Neural cell (in vitro differentiated cells): ENCODE measurements around the gene SHANK3. TPM values are rescaled to one million over a fixed set of nuclear protein-coding genes. Genes with fewer than 3 reads are reported as not detected.

Experiments
- H2AFZ ChIP-seq: fragments of 200-600, 300-800 bp; sonication (generic), shearing (Covaris generic); 2 replicates; pipeline ENCODE4 v1.6.0; 2014; ENCODE audit warnings: low read depth, mild to moderate bottlenecking, antibody characterized with exemption, low read length, moderate library complexity
- H3F3A ChIP-seq: fragments of 200-600 bp; shearing (Covaris generic); 2 replicates; pipeline ENCODE4 v1.6.1; 2016; ENCODE audit warnings: mild to moderate bottlenecking, moderate library complexity, mixed read lengths, antibody characterized with exemption, low read length; ENCODE audit not compliant: insufficient read depth, poor library complexity, severe bottlenecking
- H3K27ac ChIP-seq: fragments of 200-600, 300-800 bp; sonication (generic), shearing (Covaris generic); 2 replicates; pipeline ENCODE4 v1.5.1; 2014; ENCODE audit warnings: mild to moderate bottlenecking, low read length, moderate library complexity
- H3K27me3 ChIP-seq: fragments of 300-800, 200-600 bp; sonication (generic), shearing (Covaris generic); 2 replicates; pipeline ENCODE4 v1.6.0; 2014; ENCODE audit warnings: mild to moderate bottlenecking, low read depth, low read length, moderate library complexity; ENCODE audit not compliant: insufficient read depth
- H3K36me3 ChIP-seq: fragments of 300-800, 200-600 bp; sonication (generic), shearing (Covaris generic); 2 replicates; pipeline ENCODE4 v1.5.1; 2014; ENCODE audit warnings: mild to moderate bottlenecking, antibody characterized with exemption, low read length, moderate library complexity; ENCODE audit not compliant: insufficient read depth
- H3K4me2 ChIP-seq: fragments of 300-800, 200-600 bp; sonication (generic), shearing (Covaris generic); 2 replicates; pipeline ENCODE4 v1.6.0; 2014; ENCODE audit warnings: mild to moderate bottlenecking, low read length
- H3K4me3 ChIP-seq: fragments of 300-800, 200-600 bp; sonication (generic), shearing (Covaris generic); 2 replicates; pipeline ENCODE4 v1.5.1; 2014; ENCODE audit warnings: mild to moderate bottlenecking, low read length, moderate library complexity
- H3K79me2 ChIP-seq: fragments of 200-600 bp; shearing (Covaris generic); replicated peaks from 2 replicates; pipeline ENCODE4 v1.6.0; 2014; ENCODE audit warnings: mild to moderate bottlenecking, low read length, moderate library complexity; ENCODE audit not compliant: insufficient read depth
- H3K9ac ChIP-seq: fragments of 300-800, 200-600 bp; sonication (generic), shearing (Covaris generic); 2 replicates; pipeline ENCODE4 v1.6.1; 2016; ENCODE audit warnings: mild to moderate bottlenecking, low read length, mixed read lengths
- H3K9me2 ChIP-seq: fragments of 200-600 bp; shearing (Covaris generic); 2 replicates; pipeline ENCODE4 v1.6.1; 2016; ENCODE audit warnings: mild to moderate bottlenecking, low read length, mixed read lengths; ENCODE audit not compliant: insufficient read depth
- H3K9me3 ChIP-seq: fragments of 200-600, 300-800 bp; sonication (generic), shearing (Covaris generic); 2 replicates; pipeline ENCODE4 v1.6.1; 2016; ENCODE audit warnings: mild to moderate bottlenecking, mixed run types, low read length, moderate library complexity, mixed read lengths
- H4K20me1 ChIP-seq: fragments of 200-600 bp; shearing (Covaris generic); 2 replicates; pipeline ENCODE4 v1.6.1; 2016; ENCODE audit warnings: mild to moderate bottlenecking, mixed run types; ENCODE audit not compliant: insufficient read depth
- EP300 ChIP-seq: fragments of 450-650 bp; conservative IDR thresholded peaks from 2 replicates; pipeline ENCODE4 v1.6.1; 2014; ENCODE audit warnings: antibody characterized with exemption, mild to moderate bottlenecking, moderate library complexity; ENCODE audit not compliant: poor library complexity, severe bottlenecking
- EZH2 ChIP-seq: fragments of 200-600, 300-800 bp; shearing (Covaris generic), sonication (generic); IDR thresholded peaks from 2 replicates; pipeline ENCODE4 v1.6.1; 2014; ENCODE audit warnings: antibody characterized with exemption, low read length, borderline replicate concordance, mild to moderate bottlenecking; ENCODE audit not compliant: insufficient read depth, poor library complexity, severe bottlenecking
- MXI1 ChIP-seq: fragments of 450-650 bp; conservative IDR thresholded peaks from 2 replicates; pipeline ENCODE4 v1.6.1; 2014; ENCODE audit warnings: antibody characterized with exemption, mild to moderate bottlenecking; ENCODE audit not compliant: poor library complexity, severe bottlenecking
- POLR2AphosphoS5 ChIP-seq: IDR thresholded peaks from 2 replicates; pipeline ENCODE4 v1.6.1; 2012
- RAD21 ChIP-seq: fragments of 450-650 bp; conservative IDR thresholded peaks from 2 replicates; pipeline ENCODE4 v1.6.1; 2014; ENCODE audit warnings: antibody characterized with exemption, mild to moderate bottlenecking, moderate library complexity
- REST ChIP-seq: IDR thresholded peaks from 2 replicates; pipeline ENCODE4 v1.6.1; 2012; ENCODE audit warnings: borderline replicate concordance
- SMC3 ChIP-seq: fragments of 450-650 bp; conservative IDR thresholded peaks from 2 replicates; pipeline ENCODE4 v1.6.1; 2014; ENCODE audit warnings: antibody characterized with exemption, mild to moderate bottlenecking, moderate library complexity; ENCODE audit not compliant: poor library complexity
- TAF1 ChIP-seq: IDR thresholded peaks from 2 replicates; pipeline ENCODE4 v1.6.1; 2012; ENCODE audit warnings: low read depth
- polyA plus RNA-seq: library from polyadenylated mRNA; depleted of rRNA; stranded (reverse); fragments of >200 nt; gene quantifications from 2 replicates; pipeline ENCODE4 v1.2.3, GENCODE V29; 2014
- small RNA-seq, 3 experiments: library from RNA; depleted of rRNA; stranded (forward); fragments of <200 nt; gene quantifications; one replicate each; pipeline ENCODE3, GENCODE V24; 2012
- TF ChIP-seq, protein P1 (sequence below): fragments of 450-650 bp; IDR thresholded peaks from 2 replicates; pipeline ENCODE4 v1.5.1; 2014; ENCODE audit warnings: antibody characterized with exemption, mild to moderate bottlenecking, moderate library complexity; ENCODE audit not compliant: poor library complexity, severe bottlenecking

The SHANK3 gene
- polyA plus RNA-seq, 1 donor from 2014 or later, result 5.5 TPM

DNA sequence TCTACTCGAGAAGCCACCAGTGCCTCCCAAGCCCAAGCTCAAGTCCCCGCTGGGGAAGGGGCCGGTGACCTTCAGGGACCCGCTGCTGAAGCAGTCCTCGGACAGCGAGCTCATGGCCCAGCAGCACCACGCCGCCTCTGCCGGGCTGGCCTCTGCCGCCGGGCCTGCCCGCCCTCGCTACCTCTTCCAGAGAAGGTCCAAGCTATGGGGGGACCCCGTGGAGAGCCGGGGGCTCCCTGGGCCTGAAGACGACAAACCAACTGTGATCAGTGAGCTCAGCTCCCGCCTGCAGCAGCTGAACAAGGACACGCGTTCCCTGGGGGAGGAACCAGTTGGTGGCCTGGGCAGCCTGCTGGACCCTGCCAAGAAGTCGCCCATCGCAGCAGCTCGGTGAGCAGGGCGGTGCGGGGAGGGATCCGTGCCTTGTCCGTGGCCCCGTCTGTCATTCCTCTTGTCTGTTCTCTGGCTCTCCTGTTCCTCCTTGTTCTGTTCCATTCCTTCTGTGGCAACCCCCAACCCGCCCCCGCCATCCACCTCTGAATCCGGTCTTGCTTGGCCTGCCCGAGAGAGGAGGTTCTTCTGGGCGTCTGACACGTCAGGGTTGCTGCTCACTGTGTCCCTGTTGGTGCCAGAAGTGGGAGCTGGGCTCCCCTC is 49.6 kb downstream of the SHANK3 start:
- Histone ChIP-seq H3K36me3 (no peaks in the 10 kb centered on the region), H3K79me2 (no peaks in the 10 kb centered on the region), H3K9me3 (no peaks in the 10 kb centered on the region), H3K9ac (no peak overlapping the region), H3K4me3 (no peak overlapping the region), H3F3A (no peaks in the 10 kb centered on the region), H3K27me3 (peaks cover 17% of the 10 kb centered on the region), H3K27ac (no peak overlapping the region), H4K20me1 (no peaks in the 10 kb centered on the region), H3K4me2 (no peak overlapping the region), H3K9me2 (no peaks in the 10 kb centered on the region), H2AFZ (no peak overlapping the region)
- TF ChIP-seq POLR2AphosphoS5 (no peak), EP300 (no peak), EZH2 (no peak), SMC3 (no peak), REST (no peak), TAF1 (no peak), MXI1 (no peak), RAD21 (no peak)
- TF ChIP-seq, protein P1, sequence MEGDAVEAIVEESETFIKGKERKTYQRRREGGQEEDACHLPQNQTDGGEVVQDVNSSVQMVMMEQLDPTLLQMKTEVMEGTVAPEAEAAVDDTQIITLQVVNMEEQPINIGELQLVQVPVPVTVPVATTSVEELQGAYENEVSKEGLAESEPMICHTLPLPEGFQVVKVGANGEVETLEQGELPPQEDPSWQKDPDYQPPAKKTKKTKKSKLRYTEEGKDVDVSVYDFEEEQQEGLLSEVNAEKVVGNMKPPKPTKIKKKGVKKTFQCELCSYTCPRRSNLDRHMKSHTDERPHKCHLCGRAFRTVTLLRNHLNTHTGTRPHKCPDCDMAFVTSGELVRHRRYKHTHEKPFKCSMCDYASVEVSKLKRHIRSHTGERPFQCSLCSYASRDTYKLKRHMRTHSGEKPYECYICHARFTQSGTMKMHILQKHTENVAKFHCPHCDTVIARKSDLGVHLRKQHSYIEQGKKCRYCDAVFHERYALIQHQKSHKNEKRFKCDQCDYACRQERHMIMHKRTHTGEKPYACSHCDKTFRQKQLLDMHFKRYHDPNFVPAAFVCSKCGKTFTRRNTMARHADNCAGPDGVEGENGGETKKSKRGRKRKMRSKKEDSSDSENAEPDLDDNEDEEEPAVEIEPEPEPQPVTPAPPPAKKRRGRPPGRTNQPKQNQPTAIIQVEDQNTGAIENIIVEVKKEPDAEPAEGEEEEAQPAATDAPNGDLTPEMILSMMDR, result no peak

Small RNA genes lying within 50 kb of the gene (small RNA-seq; reads per million reads assigned to genes)
- gene RF00019 (0 to 1.2 (median 0) reads per million in 3 experiments), gene RNU6-409P (0 reads per million in 3 experiments)

Other genes starting within 250 kb of the SHANK3 start
- 58.9 and 90.1 TPM in 2 replicates for gene SBF1, start 197.8 kb upstream of the SHANK3 start, polyA plus RNA-seq
- not detected in 2 replicates for gene ADM2, start 191.3 kb upstream of the SHANK3 start, polyA plus RNA-seq
- not detected in 2 replicates for gene MIOX, start 186.0 kb upstream of the SHANK3 start, polyA plus RNA-seq
- 76.5 and 85.2 TPM in 2 replicates for gene LMF2, start 165.1 kb upstream of the SHANK3 start, polyA plus RNA-seq
- 76.8 and 81.1 TPM in 2 replicates for gene NCAPH2, start 164.6 kb upstream of the SHANK3 start, polyA plus RNA-seq
- gene SCO2, start 147.2 kb upstream of the SHANK3 start, polyA plus RNA-seq, result 8.1 and 9.6 TPM in 2 replicates
- 0.54 and 0.87 TPM in 2 replicates for gene TYMP, start 142.8 kb upstream of the SHANK3 start, polyA plus RNA-seq
- not detected in 2 replicates for gene KLHDC7B, start 126.9 kb upstream of the SHANK3 start, polyA plus RNA-seq
- not detected in 2 replicates for gene SYCE3, start 109.9 kb upstream of the SHANK3 start, polyA plus RNA-seq
- gene CPT1B, start 94.4 kb upstream of the SHANK3 start, polyA plus RNA-seq, result 72.4 and 75.1 TPM in 2 replicates
- gene CHKB, start 90.0 kb upstream of the SHANK3 start, polyA plus RNA-seq, result 170 and 173 TPM in 2 replicates
- 48.0 and 54.5 TPM in 2 replicates for gene MAPK8IP2, start 72.0 kb upstream of the SHANK3 start, polyA plus RNA-seq
- 32.5 and 41.4 TPM in 2 replicates for gene ARSA, start 44.7 kb upstream of the SHANK3 start, polyA plus RNA-seq
- gene ACR, start 65.4 kb downstream of the SHANK3 start, polyA plus RNA-seq, result not detected in 2 replicates
- 26.2 and 29.1 TPM in 2 replicates for gene RABL2B, start 110.8 kb downstream of the SHANK3 start, polyA plus RNA-seq